Suprapubic skin (tissue), 4 donors: ENCODE results near the gene TENT4A. TPM values are rescaled to one million over a fixed set of nuclear protein-coding genes. Genes with fewer than 3 reads are reported as not detected.

Source experiments
- DNase-seq, 2 donors: peaks; one replicate each; pipeline ENCODE4 v3.0.0-alpha.2; 2019; ENCODE audit warnings: low spot score in 2 of 2
- H3K27ac ChIP-seq: fragments of 200-600 bp; sonication (generic); one replicate; pipeline ENCODE4 v1.5.1; 2019
- H3K27me3 ChIP-seq: fragments of 200-600 bp; sonication (generic); one replicate; pipeline ENCODE4 v1.5.1; 2019
- H3K36me3 ChIP-seq: fragments of 200-600 bp; sonication (generic); one replicate; pipeline ENCODE4 v1.5.1; 2019
- H3K4me1 ChIP-seq: fragments of 200-600 bp; sonication (generic); one replicate; pipeline ENCODE4 v1.5.1; 2019
- H3K4me3 ChIP-seq: fragments of 200-600 bp; sonication (generic); one replicate; pipeline ENCODE4 v1.5.1; 2019; ENCODE audit warnings: mild to moderate bottlenecking
- H3K9me3 ChIP-seq: fragments of 200-600 bp; sonication (generic); one replicate; pipeline ENCODE4 v1.5.1; 2019
- CTCF ChIP-seq, 2 donors: fragments of 200-600 bp in 1 of 2; fragments of 450-650 bp in 1 of 2; sonication (generic) in 1 of 2; IDR thresholded peaks; one replicate each; pipeline ENCODE4 v1.5.1; 2016 to 2019; ENCODE audit warnings: antibody characterized with exemption in 2 of 2, mild to moderate bottlenecking in 1 of 2, moderate library complexity in 1 of 2
- EP300 ChIP-seq: sonication (generic); formaldehyde crosslinking; IDR thresholded peaks from one replicate; pipeline ENCODE4 v1.6.1; 2017; ENCODE audit warnings: antibody characterized with exemption
- POLR2A ChIP-seq, 2 donors: fragments of 450-650 bp; IDR thresholded peaks; one replicate each; pipeline ENCODE4 v1.6.1; 2017; ENCODE audit warnings: antibody characterized with exemption in 2 of 2, mild to moderate bottlenecking in 2 of 2, moderate library complexity in 2 of 2
- POLR2AphosphoS5 ChIP-seq, 3 donors: sonication (generic); formaldehyde crosslinking; IDR thresholded peaks; one replicate each; pipeline ENCODE4 v1.6.1; 2017; ENCODE audit warnings: antibody characterized with exemption in 3 of 3
- WGBS: methylation state at CpG from one replicate; pipeline ENCODE4 v1.1.5; 2018; 5-methylcytosine and 5-hydroxymethylcytosine counted together
- total RNA-seq, 4 donors: library from RNA; depleted of rRNA; stranded (reverse); fragments of >200 nt; gene quantifications; one replicate each; pipeline ENCODE4 v1.1.0, GENCODE V29; 2016

The TENT4A gene
- total RNA-seq, 4 donors from 2014 or later, result 36.4 to 67.3 (median 42.4) TPM

- H3K4me1 ChIP-seq, result no peaks in the 10 kb centered on the region
- H3K27me3 ChIP-seq, result no peaks in the 10 kb centered on the region
- 91% methylated on average over 8 of the region's 8 CpGs for WGBS
- no peak for DNase-seq
- peaks cover 65% of the 10 kb centered on the region for H3K36me3 ChIP-seq
- TF ChIP-seq POLR2AphosphoS5 (IDR thresholded peaks at IDR 0.05) (no peak), EP300 (no peak), POLR2A (IDR thresholded peaks at IDR 0.05) (no peak), CTCF (IDR thresholded peaks at IDR 0.05) (no peak)
- no peak overlapping the region for H3K27ac ChIP-seq
- no peaks in the 10 kb centered on the region for H3K9me3 ChIP-seq
- H3K4me3 ChIP-seq, result no peak overlapping the region
These were observed 44.3 kb downstream of the TENT4A start for GRCh38 chr5:6757414-6757969.

DNA sequence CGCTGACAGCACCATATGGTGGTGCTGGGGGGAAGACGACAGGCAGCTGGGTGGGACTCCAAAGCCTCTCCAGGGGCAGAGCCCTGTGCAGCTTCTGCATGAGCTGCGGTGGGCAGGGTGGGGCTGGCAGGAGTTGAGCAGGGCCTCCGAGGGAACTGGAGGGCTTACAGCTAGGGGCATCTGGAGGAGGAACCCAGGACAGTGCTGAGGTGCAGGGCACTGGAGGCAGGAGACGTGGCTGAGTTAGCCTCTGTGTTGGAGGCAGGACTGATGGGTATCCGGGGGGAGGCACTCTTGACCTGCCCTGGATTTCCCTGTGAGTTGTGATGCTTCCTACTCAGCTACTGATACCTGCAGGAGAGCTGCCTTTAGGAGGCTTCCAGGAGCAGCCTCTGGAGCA is 45.0 kb downstream of the TENT4A start:
- H3K4me3 ChIP-seq, result no peak overlapping the region
- H3K27me3 ChIP-seq, result no peaks in the 10 kb centered on the region
- H3K4me1 ChIP-seq, result no peaks in the 10 kb centered on the region
- H3K27ac ChIP-seq, result no peak overlapping the region
- WGBS, result 87% methylated on average over 4 of the region's 6 CpGs
- H3K9me3 ChIP-seq, result no peaks in the 10 kb centered on the region
- TF ChIP-seq CTCF (IDR thresholded peaks at IDR 0.05), result no peak
- peak in 1 of 2 donors; percentile 41 for DNase-seq
- peaks cover 58% of the 10 kb centered on the region for H3K36me3 ChIP-seq

GRCh38 chr5:6758706-6759105 is 45.5 kb downstream of the TENT4A start:
- Histone ChIP-seq H3K4me3 (no peak overlapping the region), H3K9me3 (no peaks in the 10 kb centered on the region), H3K27me3 (no peaks in the 10 kb centered on the region), H3K27ac (no peak overlapping the region), H3K4me1 (no peaks in the 10 kb centered on the region), H3K36me3 (peaks cover 53% of the 10 kb centered on the region)
- 96% methylated on average over 20 of the region's 20 CpGs for WGBS
- peak in 1 of 2 donors; percentile 44 for DNase-seq
- TF ChIP-seq CTCF (IDR thresholded peaks at IDR 0.05) (no peak), EP300 (no peak), POLR2AphosphoS5 (IDR thresholded peaks at IDR 0.05) (no peak), POLR2A (IDR thresholded peaks at IDR 0.05) (no peak)

- Histone ChIP-seq H3K4me1 (no peaks in the 10 kb centered on the region), H3K27ac (no peak overlapping the region), H3K27me3 (no peaks in the 10 kb centered on the region), H3K36me3 (peaks cover 46% of the 10 kb centered on the region), H3K4me3 (no peak overlapping the region), H3K9me3 (no peaks in the 10 kb centered on the region)
- TF ChIP-seq POLR2AphosphoS5 (IDR thresholded peaks at IDR 0.05), result no peak
- TF ChIP-seq EP300, result no peak
- no peak for TF ChIP-seq CTCF (IDR thresholded peaks at IDR 0.05)
- TF ChIP-seq POLR2A (IDR thresholded peaks at IDR 0.05), result no peak
- 71% methylated on average over 9 of the region's 9 CpGs for WGBS
- DNase-seq, result peak in 1 of 2 donors; percentile 48
These were observed 46.2 kb downstream of the TENT4A start for GRCh38 chr5:6759401-6759800.

- H3K4me1 ChIP-seq, result no peaks in the 10 kb centered on the region
- peaks cover 40% of the 10 kb centered on the region for H3K36me3 ChIP-seq
- H3K9me3 ChIP-seq, result no peaks in the 10 kb centered on the region
- H3K4me3 ChIP-seq, result no peak overlapping the region
- TF ChIP-seq POLR2A (IDR thresholded peaks at IDR 0.05), result no peak
- no peaks in the 10 kb centered on the region for H3K27me3 ChIP-seq
- 81% methylated on average over 4 of the region's 5 CpGs for WGBS
- no peak overlapping the region for H3K27ac ChIP-seq
- peak in 1 of 2 donors; percentile 10 for DNase-seq
These were observed 46.8 kb downstream of the TENT4A start for GRCh38 chr5:6759983-6760382.

GRCh38 chr5:6760686-6761085 is 47.5 kb downstream of the TENT4A start:
- Histone ChIP-seq H3K4me1 (peaks cover 5% of the 10 kb centered on the region), H3K27ac (no peak overlapping the region), H3K4me3 (no peak overlapping the region), H3K27me3 (no peaks in the 10 kb centered on the region), H3K36me3 (peaks cover 34% of the 10 kb centered on the region), H3K9me3 (no peaks in the 10 kb centered on the region)
- 71% methylated on average over 9 of the region's 9 CpGs for WGBS
- TF ChIP-seq POLR2AphosphoS5 (IDR thresholded peaks at IDR 0.05) (no peak), CTCF (IDR thresholded peaks at IDR 0.05) (no peak), POLR2A (IDR thresholded peaks at IDR 0.05) (no peak), EP300 (no peak)
- peak in 1 of 2 donors; percentile 64 for DNase-seq
